ENCODE data around the gene PRKAR2A.

PRKAR2A gene

GRCh38 chr3:48804930-48805329, 42.7 kb downstream of the PRKAR2A start:
- no peak for TF ChIP-seq CTCF (IDR thresholded peaks at IDR 0.05)

GRCh38 chr3:48798998-48799397, 48.7 kb downstream of the PRKAR2A start:
- TF ChIP-seq CTCF (IDR thresholded peaks at IDR 0.05) = no peak

- no peak for TF ChIP-seq CTCF (IDR thresholded peaks at IDR 0.05)
These were observed 50.0 kb downstream of the PRKAR2A start for GRCh38 chr3:48797626-48798025.

GRCh38 chr3:48795997-48796732, 51.5 kb downstream of the PRKAR2A start:
- TF ChIP-seq CTCF (IDR thresholded peaks at IDR 0.05) = no peak

GRCh38 chr3:48789665-48790064, 58.0 kb downstream of the PRKAR2A start:
- no peak for TF ChIP-seq CTCF (IDR thresholded peaks at IDR 0.05)

- TF ChIP-seq CTCF (IDR thresholded peaks at IDR 0.05) = no peak
These were observed 59.0 kb downstream of the PRKAR2A start for GRCh38 chr3:48788544-48789162.

GRCh38 chr3:48784426-48785120, 63.1 kb downstream of the PRKAR2A start:
- no peak for TF ChIP-seq CTCF (IDR thresholded peaks at IDR 0.05)
